Right lobe of liver (tissue), 6 donors: ENCODE results near the gene RNF34. TPM values are rescaled to one million over a fixed set of nuclear protein-coding genes. Genes with fewer than 3 reads are reported as not detected.
"Not testable (repeated sequence)": the region's sequence is repeated elsewhere in the genome, so short reads cannot be mapped to it uniquely, and the experiment has no call there.

Source experiments
- ATAC-seq, 4 donors: fragments of 200-7000 bp; cut with Tn5 transposase; one replicate each; pipeline ENCODE4 v1.9.1; 2020; ENCODE audit warnings: mild to moderate bottlenecking in 4 of 4, moderate library complexity in 4 of 4
- DNase-seq, 3 donors: peaks; one replicate each; pipeline ENCODE4 v3.0.0-alpha.2; 2020
- H3K27ac ChIP-seq, 3 donors: fragments of 200-600 bp; one replicate each; pipeline ENCODE4 v1.8.0; 2022
- H3K27me3 ChIP-seq, 2 donors: fragments of 200-600 bp; one replicate each; pipeline ENCODE4 v1.8.0; 2022
- H3K36me3 ChIP-seq, 4 donors: fragments of 200-600 bp; sonication (generic) in 1 of 4; one replicate each; pipeline versions ENCODE4 v1.5.1 to v1.8.0; 2017 to 2022; ENCODE audit warnings: control low read depth in 1 of 4
- H3K4me1 ChIP-seq, 4 donors: fragments of 200-600 bp; sonication (generic) in 1 of 4; one replicate each; pipeline versions ENCODE4 v1.5.1 to v1.8.0; 2017 to 2022; ENCODE audit warnings: control low read depth in 1 of 4
- H3K4me3 ChIP-seq, 3 donors: fragments of 200-600 bp; one replicate each; pipeline ENCODE4 v1.8.0; 2022
- H3K9me3 ChIP-seq, 4 donors: fragments of 200-600 bp; sonication (generic) in 1 of 4; one replicate each; pipeline versions ENCODE4 v1.5.1 to v1.8.0; 2017 to 2022; ENCODE audit warnings: control low read depth in 1 of 4
- CTCF ChIP-seq, 4 donors: fragments of 200-600 bp in 3 of 4; fragments of 450-650 bp in 1 of 4; IDR thresholded peaks; one replicate each; pipeline versions ENCODE4 v1.5.1 to v1.8.0; 2016 to 2022; ENCODE audit warnings: antibody characterized with exemption in 4 of 4, mild to moderate bottlenecking in 2 of 4
- POLR2A ChIP-seq: fragments of 450-650 bp; IDR thresholded peaks from one replicate; pipeline ENCODE4 v1.6.1; 2017; ENCODE audit warnings: antibody characterized with exemption, mild to moderate bottlenecking
- WGBS: methylation state at CpG from one replicate; pipeline ENCODE4 v1.1.6; 2018; ENCODE audit warnings: low coverage, low lambda C conversion rate; ENCODE audit not compliant: insufficient coverage; ENCODE audit errors: missing lambda C conversion rate; 5-methylcytosine and 5-hydroxymethylcytosine counted together
- intact Hi-C, 2 donors: fragments of 100-400 bp; cut with DNase I; formaldehyde crosslinking; loops; one replicate each; pipeline versions ENCODE4 v1.11.2 to v1.14.1; 2022
- total RNA-seq, 6 experiments: library from RNA; depleted of rRNA in 2 of 6; stranded (reverse); fragments of >200 nt in 2 of 6; fragmentation: NEBNext Ultra II Directional in 3 of 6; extraction: Animal tissue kit (Norgen Biotek cat#: 25700) in 3 of 6; gene quantifications; one replicate each; pipeline versions ENCODE4 v1.1.0 to v1.2.4, GENCODE V29; 2016 to 2023
- donor health status: DM: no; HTN: yes; CAD: no.
- donor health status: DM: no; HTN: no; CAD: no.
- donor health status: DM: no; HTN: no; CAD: no.
- donor health status: DM: no; HTN: yes; CAD: no.
- donor health status: DM: no; HTN: yes; CAD: no.

RNF34 gene
- total RNA-seq, 6 experiments from 2014 or later = 11.7 to 22.3 (median 14.6) TPM

GRCh38 chr12:121365416-121366062 lies 34.4 kb upstream of the RNF34 start:
- ATAC-seq (no peak), DNase-seq (no peak)
- no peaks in the 10 kb centered on the region for H3K9me3 ChIP-seq
- H3K4me1 ChIP-seq = no peaks in the 10 kb centered on the region
- TF ChIP-seq CTCF (IDR thresholded peaks at IDR 0.05) (no peak), POLR2A (no peak)
- no peak overlapping the region for H3K4me3 ChIP-seq
- H3K27ac ChIP-seq = no peak overlapping the region
- no peaks in the 10 kb centered on the region for H3K36me3 ChIP-seq
- intact Hi-C loops = no loop called here
- no peaks in the 10 kb centered on the region for H3K27me3 ChIP-seq
- WGBS = 42% methylated on average over 4 of the region's 5 CpGs

GRCh38 chr12:121366063-121366459 lies 33.9 kb upstream of the RNF34 start:
- intact Hi-C loops = no loop called here
- Histone ChIP-seq H3K27ac (no peak overlapping the region), H3K4me3 (no peak overlapping the region), H3K27me3 (no peaks in the 10 kb centered on the region), H3K36me3 (no peaks in the 10 kb centered on the region), H3K9me3 (no peaks in the 10 kb centered on the region), H3K4me1 (no peaks in the 10 kb centered on the region)
- 56% methylated on average over 4 of the region's 4 CpGs for WGBS
- TF ChIP-seq POLR2A = no peak
- no peak for TF ChIP-seq CTCF (IDR thresholded peaks at IDR 0.05)
- ATAC-seq = no peak
- no peak for DNase-seq

GRCh38 chr12:121371404-121371803 lies 28.5 kb upstream of the RNF34 start:
- WGBS = 76% methylated on average over 4 of the region's 6 CpGs
- no peak for DNase-seq
- Histone ChIP-seq H3K27ac (no peak overlapping the region), H3K4me3 (no peak overlapping the region), H3K27me3 (no peaks in the 10 kb centered on the region), H3K36me3 (no peaks in the 10 kb centered on the region), H3K4me1 (no peaks in the 10 kb centered on the region), H3K9me3 (no peaks in the 10 kb centered on the region)
- ATAC-seq = no peak
- TF ChIP-seq CTCF (IDR thresholded peaks at IDR 0.05) (no peak), POLR2A (no peak)
- intact Hi-C loops = no loop called here

- Histone ChIP-seq H3K9me3 (no peaks in the 10 kb centered on the region), H3K4me1 (peaks cover 0 to 7% (median 0%) of the 10 kb centered on the region in 4 donors), H3K27ac (no peak overlapping the region), H3K36me3 (no peaks in the 10 kb centered on the region), H3K4me3 (no peak overlapping the region), H3K27me3 (no peaks in the 10 kb centered on the region)
- no peak for ATAC-seq
- 92% methylated on average over 5 of the region's 6 CpGs for WGBS
- TF ChIP-seq CTCF (IDR thresholded peaks at IDR 0.05) = no peak
- TF ChIP-seq POLR2A = no peak
- DNase-seq = no peak
- intact Hi-C loops = no loop called here
Measured at GRCh38 chr12:121373755-121374154, 26.2 kb upstream of the RNF34 start.

GRCh38 chr12:121374336-121374735 lies 25.6 kb upstream of the RNF34 start:
- H3K4me1 ChIP-seq, ATAC-seq, DNase-seq, H3K4me3 ChIP-seq, H3K36me3 ChIP-seq, intact Hi-C loops, H3K27me3 ChIP-seq, H3K27ac ChIP-seq, H3K9me3 ChIP-seq: not testable (repeated sequence)
- no CpG with 5 or more reads among the region's 23 CpGs for WGBS

GRCh38 chr12:121374945-121375584 lies 24.9 kb upstream of the RNF34 start:
- WGBS = 68% methylated on average over 4 of the region's 14 CpGs
- H3K27ac ChIP-seq, H3K4me1 ChIP-seq, H3K36me3 ChIP-seq, H3K4me3 ChIP-seq, intact Hi-C loops, DNase-seq, H3K9me3 ChIP-seq, H3K27me3 ChIP-seq, ATAC-seq: not testable (repeated sequence)
